ENCODE data around the gene NPTX2.

DNA sequence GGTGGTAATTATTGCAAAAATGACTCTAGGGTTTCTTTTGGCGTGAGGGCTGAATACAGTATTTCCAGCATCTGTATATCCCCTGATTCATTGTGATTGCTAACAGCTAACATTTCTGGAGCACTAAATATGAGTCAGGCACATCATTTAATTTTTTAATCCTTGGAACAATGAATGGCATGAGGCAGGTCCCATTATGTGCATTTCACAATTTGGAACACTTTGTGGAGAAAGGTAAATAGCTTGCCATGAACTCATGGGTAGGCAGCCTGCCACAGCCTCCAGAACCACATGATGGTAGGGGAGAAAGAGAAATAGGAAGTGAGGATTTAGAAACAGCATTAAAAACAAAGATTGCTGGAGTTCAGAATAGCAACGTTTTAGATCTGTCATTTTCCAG, 1.7 kb downstream of the NPTX2 start:
- TF ChIP-seq, protein P1, sequence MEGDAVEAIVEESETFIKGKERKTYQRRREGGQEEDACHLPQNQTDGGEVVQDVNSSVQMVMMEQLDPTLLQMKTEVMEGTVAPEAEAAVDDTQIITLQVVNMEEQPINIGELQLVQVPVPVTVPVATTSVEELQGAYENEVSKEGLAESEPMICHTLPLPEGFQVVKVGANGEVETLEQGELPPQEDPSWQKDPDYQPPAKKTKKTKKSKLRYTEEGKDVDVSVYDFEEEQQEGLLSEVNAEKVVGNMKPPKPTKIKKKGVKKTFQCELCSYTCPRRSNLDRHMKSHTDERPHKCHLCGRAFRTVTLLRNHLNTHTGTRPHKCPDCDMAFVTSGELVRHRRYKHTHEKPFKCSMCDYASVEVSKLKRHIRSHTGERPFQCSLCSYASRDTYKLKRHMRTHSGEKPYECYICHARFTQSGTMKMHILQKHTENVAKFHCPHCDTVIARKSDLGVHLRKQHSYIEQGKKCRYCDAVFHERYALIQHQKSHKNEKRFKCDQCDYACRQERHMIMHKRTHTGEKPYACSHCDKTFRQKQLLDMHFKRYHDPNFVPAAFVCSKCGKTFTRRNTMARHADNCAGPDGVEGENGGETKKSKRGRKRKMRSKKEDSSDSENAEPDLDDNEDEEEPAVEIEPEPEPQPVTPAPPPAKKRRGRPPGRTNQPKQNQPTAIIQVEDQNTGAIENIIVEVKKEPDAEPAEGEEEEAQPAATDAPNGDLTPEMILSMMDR (IDR thresholded peaks at IDR 0.05; ENCODE audit: poor library complexity): no peak
- TF ChIP-seq EZH2 (IDR thresholded peaks at IDR 0.05; ENCODE audit: borderline replicate concordance) (no peak), EZH2phosphoT487 (IDR thresholded peaks at IDR 0.05; ENCODE audit: low read depth, severe bottlenecking, unreplicated experiment) (no peak)

All from hepatocyte (in vitro differentiated cells).